K562 (cell line): ENCODE data around the gene ERICH2. TPM values are rescaled to one million over a fixed set of nuclear protein-coding genes. Genes with fewer than 3 reads are reported as not detected.

Experiments used
- BRCA1 ChIP-seq, 2 experiments: fragments of 450-650 bp in 1 of 2; sonication (generic) in 1 of 2; formaldehyde crosslinking in 1 of 2; IDR thresholded peaks; 2 replicates each; pipeline versions ENCODE4 v1.5.0 to v1.6.1; 2017 to 2020; ENCODE audit warnings: mild to moderate bottlenecking in 1 of 2, missing genetic modification reagents in 1 of 2
- CBX3 ChIP-seq, 2 experiments: IDR thresholded peaks; 1 replicate in 1 of 2; 2 replicates in 1 of 2; pipeline ENCODE4 v1.6.1; 2012; ENCODE audit warnings: inconsistent platforms in 2 of 2, low read length in 2 of 2, borderline replicate concordance in 1 of 2, control low read depth in 1 of 2
- CHD2 ChIP-seq: IDR thresholded peaks from 2 replicates; pipeline ENCODE4 v1.6.1; 2011; ENCODE audit warnings: low read depth, low read length
- CREB1 ChIP-seq, 2 experiments: sonication (generic) in 1 of 2; formaldehyde crosslinking in 1 of 2; IDR thresholded peaks; 2 replicates each; pipeline versions ENCODE4 v1.6.1 to v1.8.0; 2012 to 2022; ENCODE audit warnings: inconsistent platforms in 1 of 2, mild to moderate bottlenecking in 1 of 2, missing genetic modification reagents in 1 of 2, moderate library complexity in 1 of 2
- MCM7 ChIP-seq, 2 experiments: fragments of 450-650 bp; IDR thresholded peaks; 2 replicates each; pipeline ENCODE4 v1.6.1; 2016 to 2018
- NBN ChIP-seq: fragments of 450-650 bp; IDR thresholded peaks from 2 replicates; pipeline ENCODE4 v1.6.1; 2016; ENCODE audit warnings: low read depth, mild to moderate bottlenecking
- PHB ChIP-seq: fragments of 250-450 bp; sonication (Bioruptor Pico); IDR thresholded peaks from 2 replicates; pipeline ENCODE4 v1.5.0; 2021
- RBBP5 ChIP-seq: fragments of 200-600 bp; sonication (generic); IDR thresholded peaks from 2 replicates; pipeline ENCODE4 v1.6.1; 2012; ENCODE audit warnings: borderline replicate concordance, mild to moderate bottlenecking, low read length, control low read depth, inconsistent platforms; ENCODE audit not compliant: insufficient read depth, poor library complexity, severe bottlenecking
- RBFOX2 ChIP-seq: fragments of 200-400 bp; formaldehyde crosslinking; IDR thresholded peaks from 2 replicates; pipeline ENCODE4 v1.6.1; 2017; ENCODE audit warnings: low read depth, mild to moderate bottlenecking, low read length, moderate library complexity
- RNF2 ChIP-seq: sonication (generic); IDR thresholded peaks from 2 replicates; pipeline ENCODE4 v1.6.1; 2016
- SMARCB1 ChIP-seq: IDR thresholded peaks from 2 replicates; pipeline ENCODE4 v1.6.1; 2011; ENCODE audit warnings: improper control_type of control experiment, low read depth; ENCODE audit not compliant: insufficient read length
- STAT5A ChIP-seq: IDR thresholded peaks from 2 replicates; pipeline ENCODE4 v1.6.1; 2012; ENCODE audit warnings: low read length, inconsistent platforms, borderline replicate concordance
- SUPT5H ChIP-seq: fragments of 450-650 bp; IDR thresholded peaks from 2 replicates; pipeline ENCODE4 v1.6.1; 2016
- TAF15 ChIP-seq: fragments of 200-400 bp; formaldehyde crosslinking; IDR thresholded peaks from 2 replicates; pipeline ENCODE4 v1.6.1; 2017; ENCODE audit warnings: mild to moderate bottlenecking, low read depth, low read length, moderate library complexity
- ZNF507 ChIP-seq: conservative IDR thresholded peaks from 2 replicates; pipeline ENCODE4 v1.6.1; 2017; ENCODE audit warnings: missing genetic modification characterization, missing compliant biosample characterization
- ZNF551 ChIP-seq: fragments of 250-450 bp; sonication (Bioruptor Pico); IDR thresholded peaks from 2 replicates; pipeline ENCODE4 v1.5.0; 2021; ENCODE audit warnings: mild to moderate bottlenecking, moderate library complexity
- polyA plus RNA-seq, 8 experiments: library from polyadenylated mRNA; depleted of rRNA in 4 of 8; stranded (reverse) in 5 of 8; unstranded in 3 of 8; fragments of >200 nt; fragmentation: Nextera tagmentation in 2 of 8; fragmentation: Illumina TruSeq in 1 of 8; extraction: Ambion mirVana in 2 of 8; extraction: Trizol in 1 of 8; gene quantifications; 2 replicates each; pipeline versions ENCODE4 v1.2.1 to v1.2.3, GENCODE V29; 2011 to 2014; ENCODE audit warnings: inconsistent platforms in 1 of 8, missing spikeins in 1 of 8
- total RNA-seq, 7 experiments: library from RNA; depleted of rRNA in 6 of 7; stranded (reverse); fragments of >200 nt in 6 of 7; fragmentation: Illumina TruSeq in 2 of 7; extraction: Trizol in 2 of 7; gene quantifications; 2 replicates each; pipeline versions ENCODE4 v1.2.1 to v1.2.3, GENCODE V29; 2011 to 2021; ENCODE audit warnings: low replicate concordance in 1 of 7
- TF ChIP-seq, protein P1 (sequence below): fragments of 450-650 bp; formaldehyde crosslinking; IDR thresholded peaks from 2 replicates; pipeline ENCODE4 v1.4.0; 2020; ENCODE audit warnings: mild to moderate bottlenecking, mixed read lengths
- TF ChIP-seq, protein P2 (sequence below): fragments of 450-650 bp; IDR thresholded peaks from 2 replicates; pipeline ENCODE4 v1.6.1; 2016; ENCODE audit warnings: low read depth, mild to moderate bottlenecking, moderate library complexity
- TF ChIP-seq, protein P3 (sequence below): sonication (generic); formaldehyde crosslinking; IDR thresholded peaks from 2 replicates; pipeline ENCODE4 v1.8.0; 2023; ENCODE audit warnings: mild to moderate bottlenecking, missing genetic modification reagents
- TF ChIP-seq, protein P4 (sequence below): fragments of 250-450 bp; sonication (Bioruptor Pico); IDR thresholded peaks from 2 replicates; pipeline ENCODE4 v1.8.0; 2022; ENCODE audit warnings: inconsistent platforms

Gene ERICH2
- total and polyA plus RNA-seq, 9 of the 15 experiments (the other 6 are each of a cell fraction or from before 2014, with no cell fraction given) = 0.85 to 2.4 (median 1.6) TPM

DNA sequence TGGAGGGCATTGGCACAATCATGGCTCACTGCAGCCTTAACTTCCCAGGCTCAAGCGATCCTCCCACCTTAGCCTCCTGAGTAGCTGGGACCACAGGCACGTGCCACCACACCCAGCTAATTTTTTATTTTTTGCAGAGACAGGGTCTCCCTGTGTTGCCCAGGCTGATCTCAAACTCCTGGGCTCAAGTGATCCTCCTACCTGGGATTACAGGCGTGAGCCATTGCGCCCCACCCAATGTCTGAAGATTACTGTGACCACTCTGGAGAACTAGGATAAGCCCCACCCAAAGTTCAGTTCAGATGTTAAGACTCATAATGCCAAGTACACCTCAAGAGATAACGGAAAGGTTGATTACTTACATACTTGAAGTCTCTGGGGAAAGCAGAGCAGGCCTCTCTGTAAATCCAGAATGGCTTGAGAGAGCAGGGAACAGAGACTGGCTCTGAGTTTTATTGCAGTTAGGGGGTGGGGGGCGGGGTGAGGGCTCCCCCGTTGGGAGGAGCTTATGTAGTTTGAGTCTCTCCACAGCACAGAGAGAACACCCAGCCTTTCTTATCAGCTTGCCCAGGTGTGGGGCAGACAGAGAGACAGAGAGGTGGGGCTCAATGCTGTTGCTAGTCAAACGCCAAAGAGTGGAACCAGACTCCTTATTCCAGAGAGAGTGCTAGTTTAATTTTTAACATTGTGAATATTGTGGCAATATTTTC, 26.5 kb upstream of the ERICH2 start (continued):
- TF ChIP-seq, protein P1, sequence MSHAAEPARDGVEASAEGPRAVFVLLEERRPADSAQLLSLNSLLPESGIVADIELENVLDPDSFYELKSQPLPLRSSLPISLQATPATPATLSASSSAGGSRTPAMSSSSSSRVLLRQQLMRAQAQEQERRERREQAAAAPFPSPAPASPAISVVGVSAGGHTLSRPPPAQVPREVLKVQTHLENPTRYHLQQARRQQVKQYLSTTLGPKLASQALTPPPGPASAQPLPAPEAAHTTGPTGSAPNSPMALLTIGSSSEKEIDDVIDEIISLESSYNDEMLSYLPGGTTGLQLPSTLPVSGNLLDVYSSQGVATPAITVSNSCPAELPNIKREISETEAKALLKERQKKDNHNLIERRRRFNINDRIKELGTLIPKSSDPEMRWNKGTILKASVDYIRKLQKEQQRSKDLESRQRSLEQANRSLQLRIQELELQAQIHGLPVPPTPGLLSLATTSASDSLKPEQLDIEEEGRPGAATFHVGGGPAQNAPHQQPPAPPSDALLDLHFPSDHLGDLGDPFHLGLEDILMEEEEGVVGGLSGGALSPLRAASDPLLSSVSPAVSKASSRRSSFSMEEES = no peak
- TF ChIP-seq SMARCB1 (no peak), CBX3 (IDR thresholded peaks at IDR 0.05; ENCODE audit: borderline replicate concordance in 1 of 2, low read length in 2 of 2) (0 out of 3 replicates have a peak, but pooled peaks of 1 of the 2 experiments have one; percentile 12), CREB1 (IDR thresholded peaks at IDR 0.05) (peak; percentile 32; the same call in 1 of the 2 replicates), CREB1 (CRISPR knock-in tag; IDR thresholded peaks at IDR 0.05) (0 out of 2 replicates have a peak, but pooled peaks have one; percentile 19), ZNF507 (tag) (no peak), PHB (CRISPR knock-in tag) (no peak), MCM7 (IDR thresholded peaks at IDR 0.05) (no peak), SUPT5H (no peak), RBFOX2 (no peak), RNF2 (no peak; the same call in none of the 2 replicates), ZNF551 (CRISPR knock-in tag) (no peak), TAF15 (no peak), CHD2 (no peak), BRCA1 (IDR thresholded peaks at IDR 0.05) (no peak), BRCA1 (CRISPR knock-in tag; IDR thresholded peaks at IDR 0.05) (no peak), NBN (no peak), STAT5A (peak; percentile 18; the same call in 1 of the 2 replicates), RBBP5 (peak; percentile 36)
- TF ChIP-seq, protein P2, sequence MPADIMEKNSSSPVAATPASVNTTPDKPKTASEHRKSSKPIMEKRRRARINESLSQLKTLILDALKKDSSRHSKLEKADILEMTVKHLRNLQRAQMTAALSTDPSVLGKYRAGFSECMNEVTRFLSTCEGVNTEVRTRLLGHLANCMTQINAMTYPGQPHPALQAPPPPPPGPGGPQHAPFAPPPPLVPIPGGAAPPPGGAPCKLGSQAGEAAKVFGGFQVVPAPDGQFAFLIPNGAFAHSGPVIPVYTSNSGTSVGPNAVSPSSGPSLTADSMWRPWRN = no peak
- TF ChIP-seq, protein P3, sequence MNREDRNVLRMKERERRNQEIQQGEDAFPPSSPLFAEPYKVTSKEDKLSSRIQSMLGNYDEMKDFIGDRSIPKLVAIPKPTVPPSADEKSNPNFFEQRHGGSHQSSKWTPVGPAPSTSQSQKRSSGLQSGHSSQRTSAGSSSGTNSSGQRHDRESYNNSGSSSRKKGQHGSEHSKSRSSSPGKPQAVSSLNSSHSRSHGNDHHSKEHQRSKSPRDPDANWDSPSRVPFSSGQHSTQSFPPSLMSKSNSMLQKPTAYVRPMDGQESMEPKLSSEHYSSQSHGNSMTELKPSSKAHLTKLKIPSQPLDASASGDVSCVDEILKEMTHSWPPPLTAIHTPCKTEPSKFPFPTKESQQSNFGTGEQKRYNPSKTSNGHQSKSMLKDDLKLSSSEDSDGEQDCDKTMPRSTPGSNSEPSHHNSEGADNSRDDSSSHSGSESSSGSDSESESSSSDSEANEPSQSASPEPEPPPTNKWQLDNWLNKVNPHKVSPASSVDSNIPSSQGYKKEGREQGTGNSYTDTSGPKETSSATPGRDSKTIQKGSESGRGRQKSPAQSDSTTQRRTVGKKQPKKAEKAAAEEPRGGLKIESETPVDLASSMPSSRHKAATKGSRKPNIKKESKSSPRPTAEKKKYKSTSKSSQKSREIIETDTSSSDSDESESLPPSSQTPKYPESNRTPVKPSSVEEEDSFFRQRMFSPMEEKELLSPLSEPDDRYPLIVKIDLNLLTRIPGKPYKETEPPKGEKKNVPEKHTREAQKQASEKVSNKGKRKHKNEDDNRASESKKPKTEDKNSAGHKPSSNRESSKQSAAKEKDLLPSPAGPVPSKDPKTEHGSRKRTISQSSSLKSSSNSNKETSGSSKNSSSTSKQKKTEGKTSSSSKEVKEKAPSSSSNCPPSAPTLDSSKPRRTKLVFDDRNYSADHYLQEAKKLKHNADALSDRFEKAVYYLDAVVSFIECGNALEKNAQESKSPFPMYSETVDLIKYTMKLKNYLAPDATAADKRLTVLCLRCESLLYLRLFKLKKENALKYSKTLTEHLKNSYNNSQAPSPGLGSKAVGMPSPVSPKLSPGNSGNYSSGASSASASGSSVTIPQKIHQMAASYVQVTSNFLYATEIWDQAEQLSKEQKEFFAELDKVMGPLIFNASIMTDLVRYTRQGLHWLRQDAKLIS (CRISPR knock-in tag) = 0 out of 2 replicates have a peak, but pooled peaks have one; percentile 31
- TF ChIP-seq, protein P4, sequence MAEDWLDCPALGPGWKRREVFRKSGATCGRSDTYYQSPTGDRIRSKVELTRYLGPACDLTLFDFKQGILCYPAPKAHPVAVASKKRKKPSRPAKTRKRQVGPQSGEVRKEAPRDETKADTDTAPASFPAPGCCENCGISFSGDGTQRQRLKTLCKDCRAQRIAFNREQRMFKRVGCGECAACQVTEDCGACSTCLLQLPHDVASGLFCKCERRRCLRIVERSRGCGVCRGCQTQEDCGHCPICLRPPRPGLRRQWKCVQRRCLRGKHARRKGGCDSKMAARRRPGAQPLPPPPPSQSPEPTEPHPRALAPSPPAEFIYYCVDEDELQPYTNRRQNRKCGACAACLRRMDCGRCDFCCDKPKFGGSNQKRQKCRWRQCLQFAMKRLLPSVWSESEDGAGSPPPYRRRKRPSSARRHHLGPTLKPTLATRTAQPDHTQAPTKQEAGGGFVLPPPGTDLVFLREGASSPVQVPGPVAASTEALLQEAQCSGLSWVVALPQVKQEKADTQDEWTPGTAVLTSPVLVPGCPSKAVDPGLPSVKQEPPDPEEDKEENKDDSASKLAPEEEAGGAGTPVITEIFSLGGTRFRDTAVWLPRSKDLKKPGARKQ = no peak
